ENCODE results near the gene CDK6. TPM values are rescaled to one million over a fixed set of nuclear protein-coding genes. Genes with fewer than 3 reads are reported as not detected.
"Not testable (repeated sequence)": the region's sequence is repeated elsewhere in the genome, so short reads cannot be mapped to it uniquely, and the experiment has no call there.

CDK6 gene
- total and polyA plus RNA-seq, 10 of the 15 experiments (the other 5 are each of a cell fraction or from before 2014, with no cell fraction given): 8.0 to 118 (median 45.8) TPM

GRCh38 chr7:92608380-92609322, 227.7 kb downstream of the CDK6 start (continued):
- no peak for TF ChIP-seq HDAC2 (IDR thresholded peaks at IDR 0.05)

- TF ChIP-seq BRCA1 (IDR thresholded peaks at IDR 0.05; ENCODE audit: low read depth, low read length): no peak
- no peak for TF ChIP-seq JUNB (IDR thresholded peaks at IDR 0.05)
- in situ Hi-C loops (cut with MboI): no loop called here
- Histone ChIP-seq H2AFZ (ENCODE audit: control insufficient read depth, low read depth, low read length) (no peak overlapping the region), H3K9ac (ENCODE audit: control insufficient read depth, insufficient read depth, low read length) (no peak overlapping the region), H3K79me2 (ENCODE audit: control insufficient read depth, insufficient read depth, low read length) (no peaks in the 10 kb centered on the region), H4K20me1 (ENCODE audit: control insufficient read depth, insufficient read depth) (no peaks in the 10 kb centered on the region), H3K27ac (ENCODE audit: control insufficient read depth, insufficient read depth) (no peak overlapping the region), H3K4me2 (ENCODE audit: control insufficient read depth, insufficient read depth) (no peak overlapping the region), H3K27me3 (replicated peaks in 1 of 2; ENCODE audit: control insufficient read depth in 2 of 2, insufficient read depth in 2 of 2, low read length in 1 of 2) (no peaks in the 10 kb centered on the region), H3K4me1 (ENCODE audit: control insufficient read depth, insufficient read depth, low read length) (no peaks in the 10 kb centered on the region), H3K36me3 (ENCODE audit: control insufficient read depth in 2 of 2, insufficient read depth in 2 of 2, low read length in 1 of 2) (peaks cover 0 to 1% of the 10 kb centered on the region in 2 experiments; a peak in 2 of 4 replicates), H3K4me3 (no peak overlapping the region), H3K9me3 (replicated peaks; ENCODE audit: control insufficient read depth, insufficient read depth, low read length) (no peaks in the 10 kb centered on the region)
- ATAC-seq: no peak
- 70% methylated on average over 4 of the region's 4 CpGs for WGBS (ENCODE audit: insufficient coverage, insufficient replicate concordance, low lambda C conversion rate, missing lambda C conversion rate)
- FAIRE-seq: no peak
- ChIA-PET POLR2A (interaction anchor here (0.6 kb wide), 1 partner anchor 11 kb away, joined by 3 read pairs; no protein-coding TSS in a partner anchor), RAD21 (ENCODE audit: unreplicated experiment) (interaction anchor here (0.6 kb wide), 1 partner anchor 25 kb away, joined by 3 read pairs; no protein-coding TSS in a partner anchor), CTCF (interaction anchor here (0.5 to 3.3 kb wide), 2 partner anchors 10 to 16 kb away, joined by 3 to 10 read pairs; partner anchors contain the start of gene FAM133B), SMC1A (ENCODE audit: uncharacterized antibody, unreplicated experiment) (interaction anchor here (0.9 kb wide), 1 partner anchor 42 kb away, joined by 3 read pairs; no protein-coding TSS in a partner anchor)
- TSS peak; percentile 18 for BruUV-seq (replicated peaks)
- intact Hi-C loops (cut with micrococcal nuclease; ENCODE audit: unreplicated experiment): no loop called here
- no peak for DNase-seq (ENCODE audit: low read depth, low spot score)
These were observed 229.4 kb downstream of the CDK6 start for GRCh38 chr7:92606985-92607384.

- H3K9me3 ChIP-seq (replicated peaks; ENCODE audit: control insufficient read depth, insufficient read depth, low read length); H3K27me3 ChIP-seq (replicated peaks in 1 of 2; ENCODE audit: control insufficient read depth in 2 of 2, insufficient read depth in 2 of 2, low read length in 1 of 2); in situ Hi-C loops (cut with MboI); H3K36me3 ChIP-seq (ENCODE audit: control insufficient read depth in 2 of 2, insufficient read depth in 2 of 2, low read length in 1 of 2); H3K4me1 ChIP-seq (ENCODE audit: control insufficient read depth, insufficient read depth, low read length); H3K9ac ChIP-seq (ENCODE audit: control insufficient read depth, insufficient read depth, low read length); H3K27ac ChIP-seq (ENCODE audit: control insufficient read depth, insufficient read depth); H4K20me1 ChIP-seq (ENCODE audit: control insufficient read depth, insufficient read depth); ATAC-seq; DNase-seq (ENCODE audit: low read depth, low spot score); POLR2A ChIA-PET; FAIRE-seq; H3K4me3 ChIP-seq; H2AFZ ChIP-seq (ENCODE audit: control insufficient read depth, low read depth, low read length); intact Hi-C loops (cut with micrococcal nuclease; ENCODE audit: unreplicated experiment); RAD21 ChIA-PET (ENCODE audit: unreplicated experiment); H3K79me2 ChIP-seq (ENCODE audit: control insufficient read depth, insufficient read depth, low read length); H3K4me2 ChIP-seq (ENCODE audit: control insufficient read depth, insufficient read depth); BruUV-seq (replicated peaks): not testable (repeated sequence)
- CTCF ChIA-PET: interaction anchor here (2.3 kb wide), 1 partner anchor 11 kb away, joined by 6 read pairs; no protein-coding TSS in a partner anchor
- WGBS (ENCODE audit: insufficient coverage, insufficient replicate concordance, low lambda C conversion rate, missing lambda C conversion rate): 91% methylated on average over 7 of the region's 7 CpGs
- SMC1A ChIA-PET (ENCODE audit: uncharacterized antibody, unreplicated experiment): interaction anchor here (1.3 kb wide), 1 partner anchor 12 kb away, joined by 3 read pairs; no protein-coding TSS in a partner anchor
These were observed 231.9 kb downstream of the CDK6 start for GRCh38 chr7:92604517-92604916.

Measured in GM12878 (cell line).